IMR-90 (cell line): ENCODE results near the gene RERE. TPM values are rescaled to one million over a fixed set of nuclear protein-coding genes. Genes with fewer than 3 reads are reported as not detected.

Experiments used
- ATAC-seq: fragments of 200-7000 bp; cut with Tn5 transposase; 2 replicates; pipeline ENCODE4 v1.9.1; 2020; ENCODE audit warnings: low read depth, mild to moderate bottlenecking, moderate library complexity
- BruUV-seq: library from RNA; stranded (reverse); fragments of 400-500 nt; replicated peaks from 2 replicates; lab custom pipeline; 2021; lab: Mats Ljungman, UMichigan
- CTCF ChIA-PET: fragments of 300-600 bp; formaldehyde crosslinking; extraction: SDS; loops from one replicate; lab custom pipeline; 2021; ENCODE audit warnings: antibody characterized with exemption; lab: Yijun Ruan, JAX
- POLR2A ChIA-PET: fragments of 300-600 bp; sonication (Branson Sonifier 250); formaldehyde crosslinking; loops from one replicate; lab custom pipeline; 2022; ENCODE audit warnings: antibody characterized with exemption; ENCODE audit not compliant: unreplicated experiment; lab: Charles Lee
- DNase-seq: peaks from one replicate; pipeline ENCODE4 v3.0.0; 2013
- H2AFZ ChIP-seq: replicated peaks from 2 replicates; pipeline ENCODE3; 2013; ENCODE audit warnings: low read length, mild to moderate bottlenecking; ENCODE audit not compliant: poor library complexity
- H2AK5ac ChIP-seq: 2 replicates; pipeline ENCODE4 v1.6.1; 2013; ENCODE audit warnings: low read depth, low read length, inconsistent platforms
- H2AK9ac ChIP-seq: replicated peaks from 2 replicates; pipeline ENCODE3; 2013; ENCODE audit warnings: mild to moderate bottlenecking, low read depth, low read length, moderate library complexity; ENCODE audit not compliant: poor library complexity
- H2BK120ac ChIP-seq: 2 replicates; pipeline ENCODE4 v1.6.1; 2013; ENCODE audit warnings: low read depth, low read length, inconsistent platforms
- H2BK15ac ChIP-seq: 3 replicates; pipeline ENCODE4 v1.6.1; 2013; ENCODE audit warnings: low read depth, low read length, inconsistent platforms
- H2BK20ac ChIP-seq: 2 replicates; pipeline ENCODE4 v1.6.1; 2013; ENCODE audit warnings: low read depth, mild to moderate bottlenecking, inconsistent platforms, low read length, moderate library complexity
- H2BK5ac ChIP-seq: 2 replicates; pipeline ENCODE4 v1.6.1; 2013; ENCODE audit warnings: mild to moderate bottlenecking, low read depth, low read length, inconsistent platforms; ENCODE audit not compliant: poor library complexity, severe bottlenecking
- H3K14ac ChIP-seq: replicated peaks from 2 replicates; pipeline ENCODE4 v1.6.1; 2013; ENCODE audit warnings: low read depth, low read length, inconsistent platforms
- H3K18ac ChIP-seq: 2 replicates; pipeline ENCODE4 v1.6.1; 2013; ENCODE audit warnings: low read depth, low read length, control low read depth
- H3K23ac ChIP-seq: 2 replicates; pipeline ENCODE4 v1.6.1; 2013; ENCODE audit warnings: low read depth, low read length, inconsistent platforms
- H3K27ac ChIP-seq: 2 replicates; pipeline ENCODE4 v1.5.1; 2013; ENCODE audit warnings: mild to moderate bottlenecking, control low read depth, low read length; ENCODE audit not compliant: insufficient read depth
- H3K27me3 ChIP-seq: 2 replicates; pipeline ENCODE4 v1.6.1; 2013; ENCODE audit warnings: low read length; ENCODE audit not compliant: control insufficient read depth, insufficient read depth
- H3K36me3 ChIP-seq: 2 replicates; pipeline ENCODE4 v1.6.1; 2013; ENCODE audit warnings: low read length, mixed read lengths; ENCODE audit not compliant: control insufficient read depth, insufficient read depth
- H3K4ac ChIP-seq: 2 replicates; pipeline ENCODE4 v1.6.1; 2013; ENCODE audit warnings: low read depth, low read length, inconsistent platforms
- H3K4me1 ChIP-seq: 2 replicates; pipeline ENCODE4 v1.6.1; 2013; ENCODE audit warnings: low read length, mixed read lengths; ENCODE audit not compliant: control insufficient read depth, insufficient read depth
- H3K4me2 ChIP-seq: 2 replicates; pipeline ENCODE4 v1.6.1; 2013; ENCODE audit warnings: low read depth, mild to moderate bottlenecking, control low read depth, low read length, moderate library complexity
- H3K4me3 ChIP-seq: 2 replicates; pipeline ENCODE4 v1.5.1; 2013; ENCODE audit warnings: low read depth, mild to moderate bottlenecking, control low read depth, low read length, moderate library complexity; ENCODE audit not compliant: insufficient read depth
- H3K56ac ChIP-seq: 2 replicates; pipeline ENCODE4 v1.6.1; 2013; ENCODE audit warnings: low read length, inconsistent platforms; ENCODE audit not compliant: insufficient read depth; ENCODE audit errors: extremely low read depth
- H3K79me1 ChIP-seq, 2 experiments: 2 replicates each; pipeline ENCODE4 v1.6.1; 2013; ENCODE audit warnings: low read length in 2 of 2, inconsistent platforms in 1 of 2, low read depth in 1 of 2
- H3K9ac ChIP-seq: 2 replicates; pipeline ENCODE4 v1.6.1; 2013; ENCODE audit warnings: low read depth, low read length, control low read depth
- H3K9me1 ChIP-seq: 2 replicates; pipeline ENCODE4 v1.6.1; 2013; ENCODE audit warnings: low read length, inconsistent platforms; ENCODE audit not compliant: insufficient read depth
- H3K9me3 ChIP-seq: 2 replicates; pipeline ENCODE4 v1.6.1; 2013; ENCODE audit warnings: low read length; ENCODE audit not compliant: control insufficient read depth, insufficient read depth
- H4K20me1 ChIP-seq: 2 replicates; pipeline ENCODE4 v1.6.1; 2013; ENCODE audit warnings: low read length, inconsistent platforms; ENCODE audit not compliant: insufficient read depth
- H4K5ac ChIP-seq: 2 replicates; pipeline ENCODE4 v1.6.1; 2013; ENCODE audit warnings: mild to moderate bottlenecking, low read depth, low read length, control low read depth
- H4K8ac ChIP-seq, 2 experiments: 2 replicates each; pipeline ENCODE4 v1.6.1; 2013; ENCODE audit warnings: low read depth in 2 of 2, low read length in 2 of 2, control low read depth in 1 of 2, inconsistent platforms in 1 of 2
- H4K91ac ChIP-seq: 2 replicates; pipeline ENCODE4 v1.6.1; 2013; ENCODE audit warnings: low read depth, low read length, inconsistent platforms; ENCODE audit not compliant: insufficient read depth
- BHLHE40 ChIP-seq: fragments of 150-350 bp; IDR thresholded peaks from 2 replicates; pipeline ENCODE4 v1.6.1; 2016; ENCODE audit warnings: mild to moderate bottlenecking, low read depth, low read length
- CEBPB ChIP-seq: IDR thresholded peaks from 2 replicates; pipeline ENCODE4 v1.6.1; 2012; ENCODE audit warnings: low read depth, low read length, improper control_type of control experiment
- CHD1 ChIP-seq: IDR thresholded peaks from 2 replicates; pipeline ENCODE4 v1.6.1; 2012; ENCODE audit warnings: low read depth, low read length, improper control_type of control experiment
- MAFK ChIP-seq: IDR thresholded peaks from 2 replicates; pipeline ENCODE4 v1.6.1; 2012; ENCODE audit warnings: low read depth, low read length, improper control_type of control experiment
- MXI1 ChIP-seq: IDR thresholded peaks from 2 replicates; pipeline ENCODE4 v1.6.1; 2012; ENCODE audit warnings: low read depth, mild to moderate bottlenecking, low read length, moderate library complexity, borderline replicate concordance
- NFE2L2 ChIP-seq: fragments of 150-350 bp; IDR thresholded peaks from 2 replicates; pipeline ENCODE4 v1.6.1; 2016; ENCODE audit warnings: low read depth, mild to moderate bottlenecking, low read length
- POLR2A ChIP-seq: IDR thresholded peaks from 2 replicates; pipeline ENCODE4 v1.6.1; 2012; ENCODE audit warnings: mild to moderate bottlenecking, low read depth, low read length
- RAD21 ChIP-seq: IDR thresholded peaks from 2 replicates; pipeline ENCODE4 v1.6.1; 2012; ENCODE audit warnings: low read length, improper control_type of control experiment
- RFX5 ChIP-seq: IDR thresholded peaks from 2 replicates; pipeline ENCODE4 v1.8.0; 2012; ENCODE audit warnings: low read depth, mild to moderate bottlenecking, low read length, moderate library complexity
- SMC3 ChIP-seq: fragments of 150-350 bp; IDR thresholded peaks from 2 replicates; pipeline ENCODE4 v1.6.1; 2016; ENCODE audit warnings: low read depth, mild to moderate bottlenecking, antibody characterized with exemption, low read length, moderate library complexity
- WGBS, 2 experiments: methylation state at CpG; one replicate each; pipeline versions ENCODE4 v1.1.5 to v1.1.7; 2013; ENCODE audit warnings: missing lambda C conversion rate in 2 of 2; ENCODE audit not compliant: insufficient read length in 1 of 2; ENCODE audit errors: extremely low coverage in 2 of 2; 5-methylcytosine and 5-hydroxymethylcytosine counted together
- dilution Hi-C: fragments of 300-500 bp; cut with HindIII; formaldehyde crosslinking; loops from one replicate; pipeline ENCODE4 v1.14.3; 2018; ENCODE audit warnings: low sequenced_read_pairs; ENCODE audit not compliant: unreplicated experiment
- in situ Hi-C: fragments of 300-500 bp; cut with MboI; formaldehyde crosslinking; loops from 3 replicates; pipeline ENCODE4 v1.14.3; 2019; ENCODE audit warnings: low sequenced_read_pairs, inconsistent platforms, mixed read lengths
- intact Hi-C: fragments of 100-400 bp; cut with micrococcal nuclease; formaldehyde crosslinking; loops from 2 replicates; pipeline ENCODE4 v1.10.0; 2022
- polyA plus RNA-seq, 3 experiments: library from polyadenylated mRNA; depleted of rRNA; stranded (reverse); fragments of >200 nt; gene quantifications; 2 replicates each; pipeline ENCODE4 v1.2.3, GENCODE V29; 2012; ENCODE audit warnings: low replicate concordance in 1 of 3
- total RNA-seq: library from RNA; depleted of rRNA; stranded (reverse); fragments of >200 nt; gene quantifications from 2 replicates; pipeline ENCODE4 v1.2.3, GENCODE V29; 2012
- TF ChIP-seq, protein P1 (sequence below): fragments of 150-350 bp; IDR thresholded peaks from 2 replicates; pipeline ENCODE4 v1.6.1; 2017; ENCODE audit warnings: mild to moderate bottlenecking, antibody characterized with exemption, low read length, low read depth

The RERE gene
- total and polyA plus RNA-seq, 2 of the 4 experiments (the other 2 are of a cell fraction) = 11.5 to 25.1 TPM

DNA sequence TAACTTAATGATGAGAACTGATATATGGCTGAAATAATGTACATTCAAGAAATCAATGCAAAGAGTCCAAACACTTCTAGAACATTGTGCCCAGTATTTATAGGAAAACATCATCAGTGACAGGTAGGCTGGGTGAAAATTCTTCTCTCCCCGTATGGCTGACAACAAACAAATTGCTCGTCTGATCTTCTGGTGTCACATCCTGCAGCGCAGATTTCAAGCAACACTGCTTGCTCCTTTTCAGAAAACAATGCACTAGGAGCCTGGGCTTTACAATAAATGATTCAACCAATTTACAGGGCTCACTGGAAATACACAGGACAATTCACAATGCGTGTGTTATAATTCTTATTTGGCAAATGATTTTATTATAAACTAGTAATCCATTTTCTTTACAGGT is 185.3 kb downstream of the RERE start:
- no peak overlapping the region for H3K14ac ChIP-seq
- no peak overlapping the region for H3K56ac ChIP-seq
- peaks cover 44% of the 10 kb centered on the region for H4K20me1 ChIP-seq
- H3K4me1 ChIP-seq = peaks cover 18% of the 10 kb centered on the region
- H2BK15ac ChIP-seq = no peak overlapping the region
- H2BK120ac ChIP-seq = no peak overlapping the region
- H3K9ac ChIP-seq = no peak overlapping the region
- BruUV-seq = no TSS peak
- H4K91ac ChIP-seq = no peak overlapping the region
- H3K9me3 ChIP-seq = no peaks in the 10 kb centered on the region
- no peak overlapping the region for H4K8ac ChIP-seq
- no peak overlapping the region for H4K5ac ChIP-seq
- TF ChIP-seq, protein P1, sequence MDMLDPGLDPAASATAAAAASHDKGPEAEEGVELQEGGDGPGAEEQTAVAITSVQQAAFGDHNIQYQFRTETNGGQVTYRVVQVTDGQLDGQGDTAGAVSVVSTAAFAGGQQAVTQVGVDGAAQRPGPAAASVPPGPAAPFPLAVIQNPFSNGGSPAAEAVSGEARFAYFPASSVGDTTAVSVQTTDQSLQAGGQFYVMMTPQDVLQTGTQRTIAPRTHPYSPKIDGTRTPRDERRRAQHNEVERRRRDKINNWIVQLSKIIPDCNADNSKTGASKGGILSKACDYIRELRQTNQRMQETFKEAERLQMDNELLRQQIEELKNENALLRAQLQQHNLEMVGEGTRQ = no peak
- TF ChIP-seq RFX5 (no peak), SMC3 (no peak), BHLHE40 (no peak), CEBPB (no peak), RAD21 (no peak), CHD1 (no peak), NFE2L2 (no peak), MXI1 (no peak), POLR2A (no peak), MAFK (no peak)
- dilution Hi-C loops (no loop called here), in situ Hi-C loops (no loop called here), intact Hi-C loops (no loop called here)
- no peaks in the 10 kb centered on the region for H3K36me3 ChIP-seq
- no peak overlapping the region for H3K18ac ChIP-seq
- ChIA-PET CTCF (no interaction called here), POLR2A (no interaction called here)
- H3K4me3 ChIP-seq = no peak overlapping the region
- no peak overlapping the region for H3K27ac ChIP-seq
- peaks cover 16% of the 10 kb centered on the region for H3K9me1 ChIP-seq
- H2AFZ ChIP-seq = no peak overlapping the region
- H2AK5ac ChIP-seq = peak overlapping the region; percentile 30; the same call in 1 of the 2 replicates
- DNase-seq (no peak), ATAC-seq (no peak)
- no peak overlapping the region for H2BK5ac ChIP-seq
- H3K4me2 ChIP-seq = no peak overlapping the region
- no peak overlapping the region for H2BK20ac ChIP-seq
- H3K27me3 ChIP-seq = no peaks in the 10 kb centered on the region
- H2AK9ac ChIP-seq = no peak overlapping the region
- no peak overlapping the region for H3K4ac ChIP-seq
- peaks cover 27 to 63% of the 10 kb centered on the region in 2 experiments for H3K79me1 ChIP-seq
- H3K23ac ChIP-seq = no peak overlapping the region
- WGBS, 2 experiments = no CpG with 5 or more reads among the region's 4 CpGs
